Aorta (tissue), 5 donors: ENCODE measurements around the gene PARP6. TPM values are rescaled to one million over a fixed set of nuclear protein-coding genes. Genes with fewer than 3 reads are reported as not detected.
A peak's percentile ranks its signal among the peaks of the same experiment; 100 is the strongest.

Source experiments
- ATAC-seq: fragments of 200-7000 bp; cut with Tn5 transposase; one replicate; pipeline ENCODE4 v1.9.1; 2022; ENCODE audit warnings: moderate library complexity; ENCODE audit not compliant: low FRiP score
- DNase-seq, 2 donors: peaks; one replicate each; pipeline ENCODE4 v3.0.0-alpha.2; 2020
- H3K27ac ChIP-seq, 2 donors: one replicate each; pipeline ENCODE4 v1.5.1; 2013; ENCODE audit warnings: low read length in 2 of 2, mild to moderate bottlenecking in 2 of 2, moderate library complexity in 2 of 2, control low read depth in 1 of 2, inconsistent platforms in 1 of 2, low read depth in 1 of 2
- H3K27me3 ChIP-seq, 2 donors: one replicate each; pipeline ENCODE4 v1.6.1; 2013; ENCODE audit warnings: control low read depth in 1 of 2, low read length in 1 of 2, mild to moderate bottlenecking in 1 of 2, moderate library complexity in 1 of 2; ENCODE audit not compliant: insufficient read depth in 2 of 2, control insufficient read depth in 1 of 2
- H3K36me3 ChIP-seq, 2 donors: one replicate each; pipeline ENCODE4 v1.6.1; 2013; ENCODE audit warnings: control low read depth in 1 of 2, low read length in 1 of 2, mild to moderate bottlenecking in 1 of 2; ENCODE audit not compliant: insufficient read depth in 2 of 2, control insufficient read depth in 1 of 2
- H3K4me1 ChIP-seq, 2 donors: one replicate each; pipeline ENCODE4 v1.6.1; 2013; ENCODE audit warnings: low read length in 2 of 2, control low read depth in 1 of 2, mild to moderate bottlenecking in 1 of 2, moderate library complexity in 1 of 2; ENCODE audit not compliant: insufficient read depth in 2 of 2, control insufficient read depth in 1 of 2
- H3K4me3 ChIP-seq, 2 donors: one replicate each; pipeline ENCODE4 v1.5.1; 2013; ENCODE audit warnings: low read length in 2 of 2, control low read depth in 1 of 2, mild to moderate bottlenecking in 1 of 2
- H3K9me3 ChIP-seq: one replicate; pipeline ENCODE4 v1.6.1; 2013; ENCODE audit warnings: mild to moderate bottlenecking, low read length; ENCODE audit not compliant: control insufficient read depth
- WGBS, 2 donors: extraction: QIAGEN DNeasy Blood & Tissue Kit; methylation state at CpG; one replicate each; pipeline ENCODE4 v1.1.7; 2013; 5-methylcytosine and 5-hydroxymethylcytosine counted together
- intact Hi-C, 2 donors: fragments of 100-400 bp; cut with DNase I; formaldehyde crosslinking; loops; one replicate each; pipeline versions ENCODE4 v1.14.2 to v1.15.0; 2022
- polyA plus RNA-seq, 2 donors: library from polyadenylated mRNA; stranded (reverse); fragments of 200-250 nt; gene quantifications; one replicate each; pipeline ENCODE4 v1.2.3, GENCODE V29; 2013
- total RNA-seq, 2 donors: library from RNA; stranded (reverse); fragmentation: NEBNext Ultra II Directional; extraction: Animal tissue kit (Norgen Biotek cat#: 25700); gene quantifications; one replicate each; pipeline ENCODE4 v1.2.1, GENCODE V29; 2021
- donor health status: healthy with polysubstance abuse.
- donor health status: Bipolar disorder and iron deficiency.
- donor health status: DM: no; HTN: no; CAD: no.
- donor health status: DM: no; HTN: no; CAD: no.
- donor health status: DM: yes; HTN: yes; CAD: no.

PARP6 gene
- total and polyA plus RNA-seq, 4 donors, result 28.0 to 143 (median 67.7) TPM

- no peak overlapping the region for H3K4me3 ChIP-seq
- ATAC-seq, result no peak
- no peaks in the 10 kb centered on the region for H3K4me1 ChIP-seq
- 91 to 92% methylated on average over 13 of the region's 13 CpGs for WGBS, 2 donors
- H3K9me3 ChIP-seq, result no peaks in the 10 kb centered on the region
- DNase-seq, result no peak
- peaks cover 10 to 24% of the 10 kb centered on the region in 2 donors for H3K36me3 ChIP-seq
- intact Hi-C loops, result loop anchor here (5.0 kb wide), 2 partner anchors 80 to 85 kb away; no protein-coding TSS in a partner anchor
- H3K27ac ChIP-seq, result no peak overlapping the region
- no peaks in the 10 kb centered on the region for H3K27me3 ChIP-seq
Measured at GRCh38 chr15:72202302-72202701, 70.1 kb downstream of the PARP6 start.

GRCh38 chr15:72201391-72201921 lies 70.9 kb downstream of the PARP6 start:
- Histone ChIP-seq H3K4me3 (no peak overlapping the region), H3K27me3 (no peaks in the 10 kb centered on the region), H3K4me1 (no peaks in the 10 kb centered on the region), H3K9me3 (no peaks in the 10 kb centered on the region), H3K27ac (no peak overlapping the region), H3K36me3 (peaks cover 7 to 15% of the 10 kb centered on the region in 2 donors)
- no peak for ATAC-seq
- WGBS, 2 donors, result 63 to 73% methylated on average over 3 of the region's 3 CpGs
- intact Hi-C loops, result loop anchor here (5.0 kb wide), 2 partner anchors 81 to 86 kb away; no protein-coding TSS in a partner anchor
- DNase-seq, result no peak

GRCh38 chr15:72200395-72201237 lies 71.7 kb downstream of the PARP6 start:
- H3K4me3 ChIP-seq, result no peak overlapping the region
- no peaks in the 10 kb centered on the region for H3K9me3 ChIP-seq
- peaks cover 7 to 15% of the 10 kb centered on the region in 2 donors for H3K36me3 ChIP-seq
- H3K27ac ChIP-seq, result no peak overlapping the region
- intact Hi-C loops, result loop anchor here (5.0 kb wide), 2 partner anchors 82 to 87 kb away; no protein-coding TSS in a partner anchor
- no peak for ATAC-seq
- H3K4me1 ChIP-seq, result no peaks in the 10 kb centered on the region
- 81 to 82% methylated on average over 15 of the region's 15 CpGs for WGBS, 2 donors
- H3K27me3 ChIP-seq, result no peaks in the 10 kb centered on the region
- no peak for DNase-seq

GRCh38 chr15:72199721-72200212 lies 72.6 kb downstream of the PARP6 start:
- H3K4me3 ChIP-seq, result no peak overlapping the region
- no peaks in the 10 kb centered on the region for H3K9me3 ChIP-seq
- peak; percentile 74 for ATAC-seq
- 26 to 38% methylated on average over 2 of the region's 2 CpGs for WGBS, 2 donors
- intact Hi-C loops, result loop anchor here (5.0 kb wide), 4 partner anchors 73 to 178 kb away; partner anchors contain the start of genes HEXA (in 1 of the 2) and PARP6 (in 1 of the 2)
- no peaks in the 10 kb centered on the region for H3K27me3 ChIP-seq
- peaks cover 5 to 13% of the 10 kb centered on the region in 2 donors for H3K36me3 ChIP-seq
- H3K4me1 ChIP-seq, result no peaks in the 10 kb centered on the region
- peak in 1 of 2 donors; percentile 79 for DNase-seq
- peak overlapping the region in 1 of 2 donors; percentile 27 for H3K27ac ChIP-seq

GRCh38 chr15:72199205-72199515 lies 73.2 kb downstream of the PARP6 start:
- 94 to 96% methylated on average over 2 of the region's 2 CpGs for WGBS, 2 donors
- Histone ChIP-seq H3K4me1 (no peaks in the 10 kb centered on the region), H3K36me3 (peaks cover 4 to 13% of the 10 kb centered on the region in 2 donors), H3K27me3 (no peaks in the 10 kb centered on the region), H3K9me3 (no peaks in the 10 kb centered on the region), H3K27ac (no peak overlapping the region), H3K4me3 (no peak overlapping the region)
- no peak for DNase-seq
- no peak for ATAC-seq
- intact Hi-C loops, result loop anchor here in 1 of 2 donors (5.0 kb wide), 2 partner anchors 73 to 178 kb away; partner anchors contain the start of genes HEXA and PARP6

- WGBS, 2 donors, result 72 to 73% methylated on average over 11 of the region's 11 CpGs
- no peaks in the 10 kb centered on the region for H3K4me1 ChIP-seq
Measured at GRCh38 chr15:72198356-72199204, 73.8 kb downstream of the PARP6 start.

GRCh38 chr15:72197460-72198355 lies 74.6 kb downstream of the PARP6 start, which contains the start of gene GRAMD2A:
GRAMD2A (minus strand) TSS chr15:72197787.
- intact Hi-C loops, result loop anchor here in 1 of 2 donors (5.0 kb wide), 2 partner anchors 75 to 180 kb away; partner anchors contain the start of genes HEXA and PARP6
- Histone ChIP-seq H3K9me3 (no peaks in the 10 kb centered on the region), H3K27me3 (no peaks in the 10 kb centered on the region), H3K4me3 (peak within 1 kb of the TSS; percentile 27 to 54), H3K27ac (peak within 1 kb of the TSS in 1 of 2 donors; percentile 16), H3K4me1 (no peaks in the 10 kb centered on the region), H3K36me3 (peaks cover 4 to 12% of the 10 kb centered on the region in 2 donors)
- WGBS, 2 donors, result 10 to 20% methylated on average over 44 to 83 of the region's 83 CpGs
- DNase-seq (no peak), ATAC-seq (peak; percentile 28)

More at GRCh38 chr15:72198356-72199204, 73.8 kb downstream of the PARP6 start:
- H3K27me3 ChIP-seq, result no peaks in the 10 kb centered on the region
- H3K9me3 ChIP-seq, result no peaks in the 10 kb centered on the region
- no peak for ATAC-seq
- peaks cover 4 to 13% of the 10 kb centered on the region in 2 donors for H3K36me3 ChIP-seq
- intact Hi-C loops, result loop anchor here in 1 of 2 donors (5.0 kb wide), 2 partner anchors 74 to 179 kb away; partner anchors contain the start of genes HEXA and PARP6
- H3K27ac ChIP-seq, result no peak overlapping the region
- no peak overlapping the region for H3K4me3 ChIP-seq
- no peak for DNase-seq
